Activated B cell treated with CpG ODN at 0.5 μM for 24 hours (primary cell): ENCODE data around the gene TMEM14B. TPM values are rescaled to one million over a fixed set of nuclear protein-coding genes. Genes with fewer than 3 reads are reported as not detected.

Source experiments
- ATAC-seq: fragments of 200-7000 bp; cut with Tn5 transposase; one replicate; pipeline ENCODE4 v1.10.0; 2021; ENCODE audit warnings: low read depth, mild to moderate bottlenecking, moderate library complexity
- CTCF ChIA-PET: fragments of 350-600 bp; sonication (Branson Sonifier 250); formaldehyde crosslinking; loops from one replicate; lab custom pipeline; 2021; ENCODE audit warnings: antibody characterized with exemption; lab: Charles Lee
- POLR2A ChIA-PET: fragments of 350-600 bp; sonication (Branson Sonifier 250); formaldehyde crosslinking; loops from one replicate; lab custom pipeline; 2021; ENCODE audit warnings: antibody characterized with exemption; lab: Charles Lee
- DNase-seq: peaks from one replicate; pipeline ENCODE4 v3.0.0; 2022
- H3K27ac Mint-ChIP-seq: one replicate; pipeline ENCODE4 v1.8.0; 2020; ENCODE audit warnings: mixed read lengths
- H3K27me3 Mint-ChIP-seq: one replicate; pipeline ENCODE4 v1.8.0; 2021; ENCODE audit warnings: mixed read lengths
- H3K36me3 Mint-ChIP-seq: one replicate; pipeline ENCODE4 v1.8.0; 2021; ENCODE audit warnings: low read depth, mixed read lengths
- H3K4me1 Mint-ChIP-seq: one replicate; pipeline ENCODE4 v1.8.0; 2021; ENCODE audit warnings: mixed read lengths
- H3K4me3 Mint-ChIP-seq: one replicate; pipeline ENCODE4 v1.8.0; 2020; ENCODE audit warnings: mild to moderate bottlenecking, mixed read lengths
- H3K9me3 Mint-ChIP-seq: one replicate; pipeline ENCODE4 v1.8.0; 2020; ENCODE audit warnings: mixed read lengths
- CTCF ChIP-seq: fragments of 200-600 bp; IDR thresholded peaks from one replicate; pipeline ENCODE4 v1.8.0; 2022; ENCODE audit warnings: antibody characterized with exemption, mild to moderate bottlenecking
- intact Hi-C: fragments of 100-400 bp; cut with micrococcal nuclease; formaldehyde crosslinking; loops from one replicate; pipeline ENCODE4 v1.15.1; 2024
- total RNA-seq: library from RNA; stranded (reverse); gene quantifications from 2 replicates; pipeline ENCODE4 v1.2.3, GENCODE V29; 2022

Gene TMEM14B
- total RNA-seq, 1 donor from 2014 or later = 63.4 TPM

- H3K27me3 Mint-ChIP-seq = no peaks in the 10 kb centered on the region
- no peak for ATAC-seq
- H3K9me3 Mint-ChIP-seq = no peaks in the 10 kb centered on the region
- no peak overlapping the region for H3K27ac Mint-ChIP-seq
- ChIA-PET POLR2A (no interaction called here), CTCF (no interaction called here)
- H3K36me3 Mint-ChIP-seq = peaks cover 53% of the 10 kb centered on the region
- H3K4me3 Mint-ChIP-seq = no peak overlapping the region
- no peak for DNase-seq
- no peak for TF ChIP-seq CTCF
- intact Hi-C loops = no loop called here
- H3K4me1 Mint-ChIP-seq = no peaks in the 10 kb centered on the region
These were observed 23.8 kb downstream of the TMEM14B start for GRCh38 chr6:10771371-10771894.

- ChIA-PET CTCF (no interaction called here), POLR2A (no interaction called here)
- Mint-ChIP-seq H3K36me3 (peaks cover 38% of the 10 kb centered on the region), H3K27ac (no peak overlapping the region), H3K9me3 (no peaks in the 10 kb centered on the region), H3K4me3 (no peak overlapping the region), H3K27me3 (no peaks in the 10 kb centered on the region), H3K4me1 (no peaks in the 10 kb centered on the region)
- DNase-seq (no peak), ATAC-seq (no peak)
- intact Hi-C loops = no loop called here
- TF ChIP-seq CTCF = no peak
These were observed 30.6 kb downstream of the TMEM14B start for GRCh38 chr6:10778230-10778629.

- Mint-ChIP-seq H3K4me3 (no peak overlapping the region), H3K27ac (no peak overlapping the region), H3K36me3 (peaks cover 42% of the 10 kb centered on the region), H3K9me3 (no peaks in the 10 kb centered on the region), H3K27me3 (no peaks in the 10 kb centered on the region), H3K4me1 (no peaks in the 10 kb centered on the region)
- ChIA-PET CTCF (no interaction called here), POLR2A (no interaction called here)
- intact Hi-C loops = no loop called here
- ATAC-seq (no peak), DNase-seq (no peak)
- no peak for TF ChIP-seq CTCF
These were observed 31.5 kb downstream of the TMEM14B start for GRCh38 chr6:10779076-10779475.

- DNase-seq = no peak
- no peak for TF ChIP-seq CTCF
- intact Hi-C loops = no loop called here
- ChIA-PET POLR2A (no interaction called here), CTCF (no interaction called here)
- Mint-ChIP-seq H3K27me3 (no peaks in the 10 kb centered on the region), H3K27ac (no peak overlapping the region), H3K36me3 (peaks cover 26% of the 10 kb centered on the region), H3K4me3 (no peak overlapping the region), H3K9me3 (no peaks in the 10 kb centered on the region), H3K4me1 (no peaks in the 10 kb centered on the region)
- ATAC-seq = no peak
These were observed 44.1 kb downstream of the TMEM14B start for GRCh38 chr6:10791673-10792072.

GRCh38 chr6:10792101-10792500 is 44.5 kb downstream of the TMEM14B start:
- ChIA-PET CTCF (no interaction called here), POLR2A (no interaction called here)
- Mint-ChIP-seq H3K4me1 (no peaks in the 10 kb centered on the region), H3K27ac (no peak overlapping the region), H3K4me3 (no peak overlapping the region), H3K9me3 (no peaks in the 10 kb centered on the region), H3K36me3 (peaks cover 24% of the 10 kb centered on the region), H3K27me3 (no peaks in the 10 kb centered on the region)
- ATAC-seq (no peak), DNase-seq (no peak)
- intact Hi-C loops = no loop called here
- TF ChIP-seq CTCF = no peak
